ENCODE measurements around the gene TNFRSF18.

DNA sequence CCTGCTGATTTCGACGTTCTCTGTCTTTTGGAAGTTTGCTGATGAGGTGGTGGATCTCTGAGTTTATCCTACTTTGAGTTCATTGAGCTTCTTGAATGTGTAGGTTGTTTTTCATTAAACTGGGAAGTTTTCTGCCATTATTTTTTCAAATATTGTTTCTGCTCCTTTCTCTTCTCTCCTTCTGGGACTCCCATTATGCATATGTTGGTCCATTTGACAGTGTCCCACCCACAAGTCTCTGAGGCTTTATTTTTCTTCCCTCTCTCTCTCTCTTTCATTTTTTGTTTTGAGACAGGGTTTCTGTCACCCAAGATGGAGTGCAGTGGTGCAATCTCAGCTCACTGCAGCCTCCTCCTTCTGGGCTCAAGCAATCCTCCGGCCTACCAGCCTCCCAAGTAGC, 11.7 kb downstream of the TNFRSF18 start:
- TF ChIP-seq EP300 (IDR thresholded peaks at IDR 0.05) (no peak), POLR2A (IDR thresholded peaks at IDR 0.05) (no peak)
- TF ChIP-seq, protein P1, sequence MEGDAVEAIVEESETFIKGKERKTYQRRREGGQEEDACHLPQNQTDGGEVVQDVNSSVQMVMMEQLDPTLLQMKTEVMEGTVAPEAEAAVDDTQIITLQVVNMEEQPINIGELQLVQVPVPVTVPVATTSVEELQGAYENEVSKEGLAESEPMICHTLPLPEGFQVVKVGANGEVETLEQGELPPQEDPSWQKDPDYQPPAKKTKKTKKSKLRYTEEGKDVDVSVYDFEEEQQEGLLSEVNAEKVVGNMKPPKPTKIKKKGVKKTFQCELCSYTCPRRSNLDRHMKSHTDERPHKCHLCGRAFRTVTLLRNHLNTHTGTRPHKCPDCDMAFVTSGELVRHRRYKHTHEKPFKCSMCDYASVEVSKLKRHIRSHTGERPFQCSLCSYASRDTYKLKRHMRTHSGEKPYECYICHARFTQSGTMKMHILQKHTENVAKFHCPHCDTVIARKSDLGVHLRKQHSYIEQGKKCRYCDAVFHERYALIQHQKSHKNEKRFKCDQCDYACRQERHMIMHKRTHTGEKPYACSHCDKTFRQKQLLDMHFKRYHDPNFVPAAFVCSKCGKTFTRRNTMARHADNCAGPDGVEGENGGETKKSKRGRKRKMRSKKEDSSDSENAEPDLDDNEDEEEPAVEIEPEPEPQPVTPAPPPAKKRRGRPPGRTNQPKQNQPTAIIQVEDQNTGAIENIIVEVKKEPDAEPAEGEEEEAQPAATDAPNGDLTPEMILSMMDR (IDR thresholded peaks at IDR 0.05): no peak
